Right ventricle myocardium superior (tissue), 1 donor: Measurements from ENCODE around the gene TBXAS1. TPM values are rescaled to one million over a fixed set of nuclear protein-coding genes. Genes with fewer than 3 reads are reported as not detected.
"Not testable (repeated sequence)": the region's sequence is repeated elsewhere in the genome, so short reads cannot be mapped to it uniquely, and the experiment has no call there.

Source experiments
- ATAC-seq: fragments of 200-7000 bp; cut with Tn5 transposase; one replicate; pipeline ENCODE4 v1.9.1; 2020; ENCODE audit warnings: mild to moderate bottlenecking; ENCODE audit not compliant: poor library complexity
- DNase-seq: peaks from one replicate; pipeline ENCODE4 v3.0.0-alpha.2; 2020
- intact Hi-C: fragments of 100-400 bp; cut with DNase I; formaldehyde crosslinking; loops from one replicate; pipeline ENCODE4 v1.11.2; 2022
- total RNA-seq: library from RNA; stranded (reverse); fragmentation: NEBNext Ultra II Directional; extraction: Animal tissue kit (Norgen Biotek cat#: 25700); gene quantifications from one replicate; pipeline ENCODE4 v1.2.1, GENCODE V29; 2021
- donor health status: DM: no; HTN: yes; CAD: no; lungs with severe emphysema.

Gene TBXAS1
- total RNA-seq, 1 donor from 2014 or later = 4.2 TPM

DNA sequence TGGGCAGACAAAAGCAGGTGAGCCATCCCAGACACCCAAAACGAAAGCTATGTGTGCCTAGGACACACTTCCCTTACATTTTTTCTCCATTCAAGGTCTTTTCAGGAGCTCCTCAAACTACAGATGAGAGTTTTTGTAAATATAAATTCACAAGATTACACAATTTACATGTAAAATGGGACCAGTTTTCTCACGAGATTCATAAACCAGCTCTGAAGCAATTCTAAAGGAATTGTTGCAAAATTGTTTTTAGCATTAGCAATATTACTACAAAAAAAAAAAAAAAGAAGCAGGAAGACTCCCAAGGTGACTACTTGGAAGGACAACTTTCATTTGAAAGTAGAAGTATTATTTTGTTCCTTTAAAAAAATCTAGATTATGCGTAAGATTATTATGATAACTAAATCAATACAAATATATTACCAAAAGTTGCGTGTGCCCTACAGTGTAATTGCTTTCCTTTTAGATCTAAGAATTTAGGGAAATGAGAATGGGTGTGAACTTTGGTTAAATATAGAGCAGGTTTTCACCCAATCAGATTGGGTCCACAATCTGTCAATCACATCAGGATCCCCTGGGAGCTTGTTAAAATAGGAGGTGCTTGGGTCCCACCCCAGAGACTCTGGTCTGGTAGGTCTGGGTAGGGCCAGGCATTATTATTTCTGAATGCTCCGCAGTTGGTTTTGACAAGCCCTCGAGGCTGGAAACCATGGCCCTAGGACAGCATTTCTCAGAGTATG lies 72.2 kb downstream of the TBXAS1 start:
- no peak for DNase-seq
- no peak for ATAC-seq
- intact Hi-C loops = no loop called here

DNA sequence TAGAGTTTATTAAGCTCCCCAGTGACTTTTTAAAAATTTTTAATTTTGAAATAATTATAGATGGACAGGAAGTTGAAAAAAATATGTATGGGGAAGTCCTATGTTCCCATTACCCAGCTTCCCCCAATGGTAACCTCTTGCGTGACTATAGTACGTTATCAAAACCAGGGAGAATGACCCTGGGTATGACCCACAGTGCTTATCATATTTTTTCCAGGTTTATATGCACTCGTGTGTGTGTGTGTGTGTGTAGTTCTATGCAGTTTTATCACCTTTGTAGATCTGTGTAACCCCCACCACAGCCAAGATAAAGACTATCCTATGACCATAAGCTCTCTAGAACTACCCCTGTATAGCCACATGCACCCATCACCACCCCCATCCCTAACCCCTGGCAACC lies 72.8 kb downstream of the TBXAS1 start:
- ATAC-seq (no peak), DNase-seq (no peak)
- intact Hi-C loops = no loop called here

DNA sequence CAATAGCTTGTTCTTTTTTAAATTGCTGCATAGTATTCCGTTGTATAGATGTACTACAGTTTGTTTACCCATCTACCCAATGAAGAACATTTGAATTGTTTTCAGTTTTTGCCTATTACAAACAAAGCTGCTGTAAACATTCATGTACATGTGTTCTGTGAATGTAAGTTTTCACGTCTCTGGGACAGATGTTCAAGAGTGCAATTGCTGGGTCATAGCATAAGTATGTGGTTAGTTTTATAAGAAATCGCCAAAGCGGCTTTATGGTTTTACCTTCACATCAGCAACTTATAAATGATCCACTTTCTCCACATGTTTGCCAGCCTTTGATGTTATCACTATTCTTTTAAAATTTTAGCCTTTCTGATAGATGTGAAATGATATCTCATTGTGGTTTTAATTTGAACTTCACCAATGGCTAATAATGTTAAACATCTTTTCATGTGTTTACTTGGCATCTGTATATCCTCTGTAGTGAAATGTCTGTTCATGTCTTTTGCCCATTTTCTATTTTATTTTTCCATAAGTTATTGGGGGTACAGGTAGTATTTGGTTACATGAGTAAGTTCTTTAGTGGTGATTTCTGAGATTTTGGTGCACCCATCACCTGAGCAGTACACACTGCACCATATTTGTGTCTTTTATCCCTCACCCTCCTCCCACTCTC lies 73.5 kb downstream of the TBXAS1 start:
- no peak for ATAC-seq
- intact Hi-C loops = no loop called here
- DNase-seq = no peak

DNA sequence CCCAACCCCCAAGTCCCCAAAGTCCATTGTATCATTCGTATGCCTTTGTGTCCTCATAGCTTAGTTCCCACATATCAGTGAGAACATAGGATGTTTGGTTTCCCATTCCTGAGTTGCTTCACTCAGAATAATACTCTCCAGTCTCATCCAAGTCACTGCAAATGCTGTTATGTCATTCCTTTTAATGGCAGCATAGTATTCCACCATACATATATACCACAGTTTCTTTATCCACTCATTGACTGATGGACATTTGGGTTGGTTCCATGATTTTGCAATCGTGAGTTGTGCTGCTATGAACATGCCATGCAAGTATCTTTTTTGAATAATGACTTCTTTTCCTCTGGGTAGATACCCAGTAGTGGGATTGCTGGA lies 74.0 kb downstream of the TBXAS1 start:
- intact Hi-C loops, ATAC-seq, DNase-seq: not testable (repeated sequence)

DNA sequence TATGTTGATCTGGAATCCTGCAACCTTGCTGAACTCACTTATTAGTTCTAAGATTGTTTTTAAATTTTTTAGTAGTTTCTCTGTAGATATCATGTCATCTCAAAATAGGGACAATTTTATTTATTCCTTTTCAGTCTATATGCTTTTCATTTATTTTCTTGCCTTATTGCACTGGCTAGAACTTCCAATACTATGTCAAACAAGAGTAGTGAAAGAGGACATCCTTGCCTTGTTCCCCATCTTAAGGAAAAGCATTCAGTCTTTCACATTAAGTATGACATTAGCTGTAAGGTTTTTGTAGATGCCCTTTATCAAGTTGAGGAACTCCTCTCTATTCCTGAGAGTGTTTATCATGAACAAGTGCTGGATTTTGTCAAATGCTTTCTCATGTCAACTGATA lies 77.8 kb downstream of the TBXAS1 start:
- ATAC-seq (no peak), DNase-seq (no peak)
- intact Hi-C loops = no loop called here

DNA sequence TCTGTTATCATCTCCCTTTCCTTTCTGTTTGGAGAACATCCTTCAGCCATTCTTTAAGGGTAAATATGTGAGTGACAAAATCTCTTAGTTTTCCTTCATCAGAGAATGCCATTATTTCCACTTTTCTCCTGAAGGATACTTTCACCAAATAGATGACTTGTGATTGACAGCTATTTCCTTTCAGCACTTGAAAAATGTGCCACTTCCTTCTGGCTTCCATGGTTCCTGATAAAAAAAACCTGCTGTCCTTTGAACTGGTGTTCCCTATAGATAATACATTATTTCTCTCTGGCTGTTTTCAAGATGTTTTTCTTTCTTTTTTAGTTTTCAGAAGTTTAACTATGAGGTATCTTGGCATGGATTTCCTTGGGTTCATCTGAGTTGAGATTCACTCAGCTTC lies 79.7 kb downstream of the TBXAS1 start:
- ATAC-seq = no peak
- intact Hi-C loops = no loop called here
- no peak for DNase-seq

DNA sequence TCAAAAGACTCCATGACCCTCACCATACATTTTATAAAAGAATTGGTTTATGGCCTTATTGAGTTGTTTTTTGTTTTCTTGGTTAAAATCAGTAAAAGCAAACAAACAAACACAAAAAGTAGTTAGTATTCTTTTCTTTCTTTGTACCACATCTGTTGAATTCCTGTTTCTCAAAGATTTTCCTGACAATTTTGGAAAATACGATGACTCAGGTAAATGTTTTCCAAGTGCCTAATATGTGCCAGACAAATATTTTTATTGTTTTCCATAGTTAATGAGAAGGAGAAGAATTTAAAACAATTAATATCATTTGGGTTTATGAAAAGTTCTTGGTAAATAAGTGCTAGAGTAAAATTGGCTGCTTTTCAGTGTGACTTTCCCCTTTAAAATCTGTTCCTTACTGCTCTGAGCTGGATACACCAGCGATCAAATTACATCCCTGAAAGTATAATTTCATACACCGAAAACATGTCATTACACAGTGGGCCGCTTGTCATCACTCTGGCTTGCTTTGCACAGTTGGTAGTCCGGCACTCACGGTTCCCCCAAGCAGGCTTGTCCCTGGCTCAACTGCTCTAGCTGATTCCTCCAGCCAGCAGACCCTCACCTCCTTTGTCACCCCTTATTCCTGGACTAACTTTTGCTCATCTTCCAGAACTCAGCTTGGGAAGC lies 80.5 kb downstream of the TBXAS1 start:
- peak; percentile 45 for ATAC-seq
- no peak for DNase-seq
- intact Hi-C loops = no loop called here

DNA sequence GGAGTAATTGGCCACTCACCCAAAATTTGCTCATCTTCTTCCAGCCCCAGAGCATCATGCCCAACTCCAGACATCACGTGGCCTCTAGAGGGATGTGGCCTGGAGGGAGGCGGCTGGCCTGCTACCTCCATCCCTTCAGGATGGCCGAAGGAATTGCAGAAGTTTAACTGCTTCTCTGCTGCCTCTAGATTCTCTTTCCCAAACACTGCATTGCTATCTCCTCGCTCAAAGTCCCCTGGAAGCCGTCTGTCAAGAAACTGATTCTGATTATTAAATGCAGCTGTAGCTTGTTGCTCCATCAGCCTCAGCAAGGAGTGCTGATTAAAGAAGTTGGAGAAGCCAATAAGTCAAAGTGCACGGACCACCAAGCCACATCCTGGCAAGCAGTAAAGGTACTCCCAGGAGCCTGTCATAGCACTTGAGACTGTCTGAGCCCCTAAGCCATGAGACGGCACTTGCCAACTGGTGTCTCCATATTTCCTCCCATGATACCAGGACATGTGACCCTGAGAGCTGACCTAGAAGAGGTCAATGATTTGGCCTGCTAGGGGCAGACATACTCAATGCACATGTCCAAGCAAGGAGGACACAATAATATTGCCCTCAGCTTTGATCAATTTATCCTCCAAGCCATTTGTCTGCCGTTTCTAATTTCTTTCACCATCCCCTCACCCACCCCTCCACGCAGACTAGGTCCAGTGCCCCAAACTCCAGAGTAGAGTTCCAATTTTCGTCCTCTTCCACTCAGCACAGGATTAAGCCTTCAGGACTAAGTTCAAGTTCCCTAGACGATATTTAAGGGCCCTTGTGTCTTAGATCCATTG lies 84.2 kb downstream of the TBXAS1 start:
- ATAC-seq = no peak
- intact Hi-C loops = no loop called here
- no peak for DNase-seq

DNA sequence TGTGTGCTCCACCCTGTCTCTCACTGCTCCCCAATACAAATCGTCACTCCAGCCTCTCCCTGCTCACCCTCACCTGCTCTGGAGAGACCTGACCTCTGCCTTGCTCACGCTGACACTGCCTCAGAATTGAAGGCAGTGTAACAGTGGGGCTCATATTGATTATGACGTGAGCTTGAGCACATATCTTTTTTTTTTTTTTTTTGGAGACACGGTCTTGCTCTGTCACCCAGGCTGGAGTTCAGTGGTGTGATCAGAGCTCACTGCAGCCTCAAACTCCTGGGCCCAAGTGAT lies 84.7 kb downstream of the TBXAS1 start:
- intact Hi-C loops = no loop called here
- DNase-seq (no peak), ATAC-seq (no peak)

DNA sequence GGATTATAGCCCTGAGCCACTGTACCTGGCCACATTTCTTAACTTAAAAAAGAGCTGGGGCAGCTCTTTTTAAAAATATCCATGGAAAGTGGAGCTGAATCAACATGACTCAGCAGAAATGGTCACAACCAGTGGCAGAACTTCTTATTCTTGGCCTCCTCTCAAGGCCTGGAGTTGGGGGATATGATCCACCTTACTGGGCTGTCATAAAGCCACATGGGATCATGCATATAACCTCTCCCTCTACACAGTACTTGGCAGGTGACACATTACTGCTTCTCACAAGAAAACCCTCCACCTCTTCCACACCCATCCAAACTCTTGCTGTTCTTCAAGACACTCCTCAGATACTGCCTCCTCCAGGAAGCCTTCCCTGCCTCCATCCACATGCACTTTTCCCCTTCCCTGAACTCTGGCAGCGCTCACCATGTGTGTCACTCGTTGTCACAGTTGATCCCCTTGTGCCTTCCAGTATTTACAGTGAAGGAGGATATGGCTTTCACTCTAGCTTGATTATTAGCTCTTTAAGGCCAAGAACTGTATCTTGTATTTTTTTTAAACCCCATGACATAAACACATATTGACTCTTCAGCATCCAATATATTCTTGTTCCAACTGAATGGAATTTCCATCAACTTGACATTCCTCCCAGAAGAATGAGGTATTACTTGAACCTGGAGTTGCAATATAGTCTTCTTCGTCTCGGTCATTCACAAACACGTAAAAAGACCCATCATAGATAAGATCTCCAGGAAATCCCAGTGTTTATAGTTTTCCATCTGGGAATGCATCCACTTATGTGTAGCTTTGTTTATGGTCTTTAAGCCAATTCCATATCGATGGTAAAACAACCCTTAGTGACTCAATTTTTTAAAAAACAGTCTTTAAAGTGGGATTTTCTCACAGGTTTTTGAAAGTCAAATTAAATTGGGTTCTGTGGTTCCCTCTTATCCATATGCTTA lies 85.5 kb downstream of the TBXAS1 start:
- intact Hi-C loops = no loop called here
- DNase-seq (no peak), ATAC-seq (no peak)

DNA sequence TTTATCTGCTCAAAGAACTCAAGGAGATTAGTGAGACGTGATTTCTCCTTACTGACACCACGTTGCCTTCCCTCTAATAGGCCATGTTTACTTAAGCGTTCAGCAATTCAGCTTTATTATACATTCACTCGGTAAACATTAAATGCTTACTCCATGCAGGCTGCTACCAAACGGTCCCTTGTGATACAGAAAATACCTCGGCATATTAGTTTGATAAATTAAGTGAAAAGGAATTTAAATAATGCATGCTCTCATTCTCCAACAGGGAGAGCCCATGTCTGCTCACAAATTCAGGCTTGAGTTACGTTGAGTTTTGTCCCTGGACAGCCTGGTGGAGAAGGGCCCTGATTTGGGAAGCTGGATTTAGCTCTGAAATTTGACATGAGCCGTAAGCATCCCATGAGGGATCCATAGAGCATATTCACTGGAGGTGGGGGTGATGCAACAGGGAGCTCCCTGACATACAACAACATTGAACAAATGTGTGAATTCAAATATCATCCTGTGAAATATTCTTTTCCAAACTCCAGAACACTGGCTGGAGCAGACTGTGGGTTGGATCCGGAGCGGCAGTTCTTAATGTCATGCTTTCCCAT lies 86.3 kb downstream of the TBXAS1 start:
- no peak for ATAC-seq
- intact Hi-C loops = no loop called here
- no peak for DNase-seq

DNA sequence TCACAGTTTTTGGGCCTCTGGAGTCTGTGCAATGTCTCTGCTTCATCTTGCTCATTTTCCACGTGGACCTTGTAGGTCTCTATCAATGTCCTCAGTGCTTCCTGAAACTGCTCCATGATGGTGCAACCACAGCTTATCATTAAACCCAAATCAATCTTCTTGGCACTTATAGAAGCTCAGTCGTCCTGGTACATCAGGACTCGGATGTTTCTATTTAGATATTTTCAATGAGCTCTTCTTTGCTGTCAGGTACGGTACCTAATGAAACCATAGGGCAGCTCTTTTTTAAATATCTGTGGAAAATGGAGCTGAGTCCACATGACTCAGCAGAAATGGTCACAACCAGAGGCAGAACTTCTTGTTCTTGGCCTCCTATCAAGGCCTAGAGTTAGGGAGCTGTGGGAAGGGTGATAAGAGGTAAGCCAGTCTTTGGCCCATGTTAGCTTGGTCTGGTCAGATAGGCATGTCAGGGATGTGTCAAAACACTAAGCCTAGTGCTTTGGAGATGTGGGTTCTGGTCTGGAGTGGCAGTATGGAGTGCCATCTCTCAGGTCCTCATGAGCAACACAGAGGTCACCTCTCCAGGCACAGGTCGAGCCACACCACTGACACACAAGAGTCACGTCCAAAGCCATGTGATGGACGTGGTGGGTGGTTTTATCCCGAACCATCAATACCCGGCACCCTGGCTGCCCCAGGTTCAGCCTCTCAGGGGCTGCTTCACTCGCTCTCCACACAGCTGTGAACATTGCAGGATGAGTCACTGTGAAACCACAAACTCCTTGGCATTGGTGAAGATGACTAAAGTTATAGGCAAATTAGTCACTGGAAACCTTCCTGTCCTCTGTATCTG lies 87.0 kb downstream of the TBXAS1 start:
- intact Hi-C loops = no loop called here
- peak; percentile 71 for ATAC-seq
- DNase-seq = peak; percentile 57

DNA sequence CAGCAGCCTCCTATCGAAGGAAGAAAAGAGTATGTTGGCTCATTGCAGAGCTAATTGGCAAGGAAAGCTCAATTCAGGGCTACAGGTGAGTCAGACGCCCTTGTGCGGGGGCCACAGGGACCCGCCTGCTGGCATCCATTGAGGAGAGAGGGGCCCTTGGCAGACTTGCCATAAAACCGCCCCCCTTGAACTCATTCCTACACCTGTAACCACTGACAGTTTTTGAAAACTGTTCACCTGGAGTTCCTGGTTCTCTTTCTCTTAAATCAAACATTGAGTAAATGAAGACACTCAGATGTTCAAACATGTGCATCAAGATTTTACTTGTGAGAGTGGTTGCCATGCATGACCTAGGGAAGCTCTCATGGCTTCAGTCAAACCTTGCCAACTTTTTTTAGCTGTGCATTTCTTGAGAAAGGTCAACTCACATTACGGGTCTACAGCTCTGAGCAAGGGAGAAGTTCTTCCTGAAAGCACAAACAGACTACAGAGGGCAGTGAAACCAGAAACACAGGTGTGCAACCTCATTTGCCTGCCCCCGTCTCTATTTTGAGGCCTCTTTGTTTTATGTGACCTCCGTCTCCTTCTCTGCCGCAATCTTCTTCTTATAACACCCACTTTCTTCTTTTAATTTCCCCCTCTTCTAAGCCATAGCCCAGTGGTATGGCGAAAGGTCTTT lies 87.8 kb downstream of the TBXAS1 start:
- intact Hi-C loops = no loop called here
- DNase-seq = no peak
- no peak for ATAC-seq

DNA sequence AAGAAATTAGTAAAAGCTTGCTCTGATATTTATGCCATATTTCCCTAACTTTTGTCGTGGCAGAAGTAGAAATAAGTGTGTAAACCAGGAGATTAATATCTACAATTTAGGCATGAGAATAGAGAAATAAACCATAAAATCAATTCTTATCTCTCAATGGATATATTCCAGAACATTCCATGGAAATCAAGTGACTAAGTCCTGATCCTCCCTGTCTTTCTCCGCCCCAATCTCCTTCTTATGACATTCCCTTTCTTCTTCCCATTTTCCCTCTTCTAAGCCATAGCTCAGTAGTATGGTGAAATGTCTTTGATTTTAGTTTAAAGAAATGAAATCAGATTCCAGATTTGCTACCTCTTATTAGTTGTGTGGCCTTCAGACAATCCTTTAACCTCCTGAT lies 88.8 kb downstream of the TBXAS1 start:
- DNase-seq (no peak), ATAC-seq (no peak)
- intact Hi-C loops = no loop called here

DNA sequence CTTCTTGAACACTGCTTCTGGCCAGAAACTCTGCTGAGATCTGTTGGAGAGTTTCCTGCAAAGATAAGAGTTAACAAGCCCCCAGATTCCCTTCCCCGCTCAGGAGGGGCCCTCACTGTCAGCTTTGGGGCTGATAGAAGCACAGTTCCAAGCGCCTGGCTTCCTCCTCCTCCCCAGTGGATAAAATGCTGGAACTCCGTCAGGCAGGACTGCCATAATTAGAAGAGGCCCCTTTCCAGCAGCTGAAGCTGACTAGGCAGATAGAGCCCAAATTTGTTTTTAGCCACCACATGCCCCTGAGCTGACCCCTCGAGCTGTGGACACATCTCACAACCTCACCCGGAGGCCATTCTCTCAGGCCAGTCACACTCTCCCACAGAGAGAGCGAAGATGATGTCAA lies 89.4 kb downstream of the TBXAS1 start:
- intact Hi-C loops = no loop called here
- ATAC-seq (peak; percentile 80), DNase-seq (peak; percentile 53)

DNA sequence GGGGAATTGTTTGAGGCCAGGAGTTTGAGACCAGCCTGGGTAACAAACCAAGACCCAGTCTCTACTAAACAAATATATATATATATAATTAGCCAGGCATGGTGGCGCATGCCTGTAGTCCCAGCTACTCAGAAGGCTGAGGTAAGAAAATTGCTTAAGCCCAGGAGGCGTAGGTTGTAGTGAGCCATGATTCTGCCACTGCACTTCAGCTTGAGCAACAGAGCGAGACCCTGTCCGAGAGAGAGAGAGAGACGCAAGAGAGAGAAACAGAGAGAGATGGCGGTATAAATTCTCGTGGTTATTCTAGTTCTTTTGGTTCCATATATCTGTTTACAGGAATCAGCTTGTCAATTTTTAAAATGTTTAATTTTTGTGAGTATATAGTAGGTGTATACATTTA lies 94.0 kb downstream of the TBXAS1 start:
- DNase-seq = no peak
- intact Hi-C loops = no loop called here
- ATAC-seq = no peak

DNA sequence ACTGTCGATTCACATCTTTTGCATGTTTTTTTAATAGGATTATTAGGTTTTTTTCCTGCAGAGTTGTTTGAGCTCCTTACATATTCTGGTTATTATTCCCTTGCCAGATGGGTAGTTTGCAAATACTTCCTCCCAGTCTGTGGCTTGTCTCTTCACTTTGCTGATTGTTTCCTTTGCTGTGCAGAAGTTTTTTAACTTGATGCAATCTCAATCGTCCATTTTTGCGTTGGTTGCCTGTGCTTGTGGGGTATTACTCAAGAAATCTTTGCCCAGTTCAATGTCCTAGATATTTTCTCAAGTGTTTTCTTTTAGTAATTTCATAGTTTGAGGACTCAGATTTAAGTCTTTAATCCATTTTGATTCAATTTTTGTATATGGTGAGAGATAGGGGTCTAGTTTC lies 95.4 kb downstream of the TBXAS1 start:
- DNase-seq (no peak), ATAC-seq (no peak)
- intact Hi-C loops = no loop called here
